Duodenal mucosa (tissue), 2 donors: ENCODE data around the gene LRRC4C.

ENCODE experiments used
- H3K27ac ChIP-seq: one replicate; pipeline ENCODE4 v1.7.0; 2013; ENCODE audit warnings: low read depth, low read length
- H3K27me3 ChIP-seq, 2 donors: one replicate each; pipeline ENCODE4 v1.7.0; 2013; ENCODE audit warnings: low read length in 2 of 2, control low read depth in 1 of 2; ENCODE audit not compliant: insufficient read depth in 2 of 2, control insufficient read depth in 1 of 2
- H3K36me3 ChIP-seq, 2 donors: one replicate each; pipeline ENCODE4 v1.7.0; 2013; ENCODE audit warnings: low read length in 2 of 2, control low read depth in 1 of 2; ENCODE audit not compliant: insufficient read depth in 2 of 2, control insufficient read depth in 1 of 2
- H3K4me1 ChIP-seq, 2 donors: one replicate each; pipeline ENCODE4 v1.7.0; 2013; ENCODE audit warnings: low read length in 2 of 2, control low read depth in 1 of 2; ENCODE audit not compliant: insufficient read depth in 2 of 2, control insufficient read depth in 1 of 2
- H3K4me3 ChIP-seq, 2 donors: one replicate each; pipeline ENCODE4 v1.7.0; 2013; ENCODE audit warnings: low read length in 2 of 2, low read depth in 1 of 2
- H3K9ac ChIP-seq, 2 donors: one replicate each; pipeline ENCODE4 v1.7.0; 2013; ENCODE audit warnings: low read length in 2 of 2, low read depth in 1 of 2
- H3K9me3 ChIP-seq, 2 donors: one replicate each; pipeline ENCODE4 v1.7.0; 2013; ENCODE audit warnings: low read length in 2 of 2, control low read depth in 1 of 2; ENCODE audit not compliant: control insufficient read depth in 1 of 2

Gene LRRC4C

DNA sequence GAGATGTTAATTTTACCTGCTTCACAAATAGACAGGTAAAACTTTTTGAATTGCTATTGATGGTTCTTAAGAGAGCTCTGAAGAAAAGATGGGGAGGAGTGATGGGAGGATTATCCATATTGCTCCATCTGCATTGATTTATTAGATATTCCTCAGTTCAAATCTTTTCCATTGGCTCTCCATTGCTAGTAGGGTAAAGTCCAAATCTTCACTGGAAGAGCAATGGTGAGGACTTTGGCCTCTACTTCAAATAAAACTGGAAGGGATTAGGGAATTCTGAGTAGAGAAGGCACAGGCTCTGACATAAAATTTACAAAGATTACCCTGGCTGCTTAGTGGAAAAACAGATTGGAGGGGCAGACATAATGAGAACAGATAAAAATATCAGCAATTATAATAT, 1024.1 kb downstream of the LRRC4C start:
- no peak overlapping the region for H3K27ac ChIP-seq
- no peaks in the 10 kb centered on the region for H3K36me3 ChIP-seq
- H3K4me3 ChIP-seq: no peak overlapping the region
- H3K9me3 ChIP-seq: peaks cover 0 to 3% of the 10 kb centered on the region in 2 donors
- no peaks in the 10 kb centered on the region for H3K4me1 ChIP-seq
- H3K27me3 ChIP-seq: no peaks in the 10 kb centered on the region
- no peak overlapping the region for H3K9ac ChIP-seq

GRCh38 chr11:40434926-40435325, 1024.5 kb downstream of the LRRC4C start:
- Histone ChIP-seq H3K9ac (no peak overlapping the region), H3K27ac (no peak overlapping the region), H3K4me3 (no peak overlapping the region), H3K27me3 (no peaks in the 10 kb centered on the region), H3K36me3 (no peaks in the 10 kb centered on the region), H3K4me1 (no peaks in the 10 kb centered on the region), H3K9me3 (peaks cover 0 to 3% of the 10 kb centered on the region in 2 donors)

GRCh38 chr11:40432358-40432757, 1027.1 kb downstream of the LRRC4C start:
- Histone ChIP-seq H3K27ac (no peak overlapping the region), H3K27me3 (no peaks in the 10 kb centered on the region), H3K36me3 (no peaks in the 10 kb centered on the region), H3K4me1 (no peaks in the 10 kb centered on the region), H3K9me3 (peaks cover 0 to 3% of the 10 kb centered on the region in 2 donors), H3K4me3 (no peak overlapping the region), H3K9ac (no peak overlapping the region)

DNA sequence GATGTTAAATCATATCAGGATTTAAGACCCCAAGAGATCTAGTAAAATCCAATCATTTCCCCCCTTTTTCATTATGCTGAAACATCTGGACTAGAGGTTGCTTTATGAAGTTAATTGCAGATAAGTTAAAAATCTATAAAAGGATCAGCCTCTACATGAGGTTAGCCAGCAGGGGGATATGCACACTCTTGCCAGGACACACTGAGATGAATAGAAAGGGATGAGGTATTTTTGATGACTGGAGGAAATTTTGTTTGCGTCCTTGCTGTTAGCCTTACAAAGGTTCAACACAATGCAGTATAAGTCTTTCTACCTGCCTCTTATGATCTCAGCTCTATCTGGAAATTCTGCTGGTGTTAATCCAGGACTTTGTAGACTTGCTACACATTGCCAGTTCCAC, 1034.3 kb downstream of the LRRC4C start:
- Histone ChIP-seq H3K9ac (no peak overlapping the region), H3K27me3 (no peaks in the 10 kb centered on the region), H3K27ac (no peak overlapping the region), H3K36me3 (no peaks in the 10 kb centered on the region), H3K4me3 (no peak overlapping the region), H3K9me3 (no peaks in the 10 kb centered on the region), H3K4me1 (no peaks in the 10 kb centered on the region)

- Histone ChIP-seq H3K27me3 (no peaks in the 10 kb centered on the region), H3K9ac (no peak overlapping the region), H3K27ac (no peak overlapping the region), H3K36me3 (no peaks in the 10 kb centered on the region), H3K4me1 (no peaks in the 10 kb centered on the region), H3K4me3 (no peak overlapping the region), H3K9me3 (no peaks in the 10 kb centered on the region)
Measured at GRCh38 chr11:40421208-40421981, 1038.1 kb downstream of the LRRC4C start.

GRCh38 chr11:40417627-40418026, 1041.8 kb downstream of the LRRC4C start:
- no peak overlapping the region for H3K4me3 ChIP-seq
- no peak overlapping the region for H3K27ac ChIP-seq
- no peaks in the 10 kb centered on the region for H3K27me3 ChIP-seq
- H3K36me3 ChIP-seq: no peaks in the 10 kb centered on the region
- no peaks in the 10 kb centered on the region for H3K9me3 ChIP-seq
- H3K9ac ChIP-seq: no peak overlapping the region
- H3K4me1 ChIP-seq: no peaks in the 10 kb centered on the region

DNA sequence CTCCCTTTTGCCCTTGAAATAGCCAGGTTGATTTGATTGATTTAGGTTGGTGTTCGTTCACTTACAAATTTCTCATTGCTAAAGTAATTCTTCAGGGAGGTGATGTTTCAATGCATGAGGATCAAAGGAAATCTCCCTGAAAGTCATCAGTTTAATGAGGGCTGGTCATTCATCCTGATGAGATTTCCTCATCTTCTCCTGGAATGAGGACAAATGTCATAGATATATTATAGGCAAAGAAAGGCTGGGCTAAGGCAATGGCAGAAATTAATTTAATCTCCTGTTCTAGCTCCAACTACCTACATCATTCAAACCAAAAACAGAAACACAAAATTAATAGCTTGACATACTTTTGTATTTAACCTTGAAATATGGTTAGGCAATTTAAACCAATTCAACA, 1052.1 kb downstream of the LRRC4C start:
- Histone ChIP-seq H3K4me1 (no peaks in the 10 kb centered on the region), H3K4me3 (no peak overlapping the region), H3K27ac (no peak overlapping the region), H3K27me3 (no peaks in the 10 kb centered on the region), H3K36me3 (no peaks in the 10 kb centered on the region), H3K9me3 (no peaks in the 10 kb centered on the region), H3K9ac (no peak overlapping the region)

- no peak overlapping the region for H3K9ac ChIP-seq
- no peaks in the 10 kb centered on the region for H3K27me3 ChIP-seq
- H3K9me3 ChIP-seq: no peaks in the 10 kb centered on the region
- H3K4me3 ChIP-seq: no peak overlapping the region
- H3K27ac ChIP-seq: no peak overlapping the region
- no peaks in the 10 kb centered on the region for H3K36me3 ChIP-seq
- H3K4me1 ChIP-seq: no peaks in the 10 kb centered on the region
Measured at GRCh38 chr11:40405614-40406013, 1053.8 kb downstream of the LRRC4C start.

DNA sequence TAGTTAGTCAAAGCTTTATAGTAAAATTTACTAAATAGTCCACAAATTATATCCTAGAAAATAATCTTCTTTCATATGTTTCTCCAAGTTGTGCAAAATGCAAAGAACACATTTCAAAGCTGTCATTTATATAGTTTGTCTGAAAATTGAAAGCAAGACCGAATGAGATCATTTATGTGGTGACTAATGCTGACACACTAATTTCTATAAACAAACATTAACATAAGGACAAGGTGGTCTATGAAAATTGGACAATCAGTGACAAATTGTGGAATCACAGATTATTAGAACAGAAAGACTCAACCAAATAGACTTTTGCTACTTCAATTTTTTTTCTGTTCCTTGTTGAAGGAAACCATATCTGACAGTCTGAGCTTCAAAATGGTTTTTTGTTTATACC, 1056.1 kb downstream of the LRRC4C start:
- Histone ChIP-seq H3K4me3 (no peak overlapping the region), H3K27ac (no peak overlapping the region), H3K4me1 (no peaks in the 10 kb centered on the region), H3K9ac (no peak overlapping the region), H3K36me3 (no peaks in the 10 kb centered on the region), H3K9me3 (no peaks in the 10 kb centered on the region), H3K27me3 (no peaks in the 10 kb centered on the region)

DNA sequence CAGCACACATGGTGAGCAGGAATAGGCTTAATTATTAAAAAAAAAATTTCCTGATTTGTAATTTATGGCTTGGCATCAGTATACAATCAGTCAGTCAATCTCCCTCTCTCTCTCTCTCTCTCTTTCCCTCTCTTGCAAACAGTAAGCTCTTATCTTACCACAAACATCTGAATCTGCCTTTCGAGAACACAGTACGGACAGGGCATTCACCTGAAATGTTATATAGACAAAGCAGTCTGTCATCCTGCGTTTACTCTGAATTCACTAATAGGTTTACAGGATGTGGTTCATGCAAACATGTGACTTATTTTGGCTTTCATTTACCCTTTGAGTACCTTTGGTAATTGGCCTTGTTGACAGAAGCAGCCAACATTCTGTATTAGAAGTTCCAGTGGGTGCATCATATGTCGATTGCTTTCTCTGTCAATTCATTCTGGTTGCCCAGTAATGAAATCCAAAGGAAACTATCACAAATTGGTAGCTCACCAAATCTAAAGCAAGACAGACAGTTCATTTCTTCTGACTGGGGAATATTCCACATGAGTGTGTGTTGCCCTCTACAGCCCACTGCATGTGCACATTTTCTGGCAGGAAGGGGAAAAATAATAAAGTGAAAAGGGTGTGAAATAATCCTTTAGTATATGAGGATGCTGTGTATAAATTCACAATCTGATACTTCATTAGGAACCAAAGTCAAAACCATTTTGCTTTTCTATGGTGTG, 1058.2 kb downstream of the LRRC4C start:
- Histone ChIP-seq H3K9me3 (no peaks in the 10 kb centered on the region), H3K4me1 (no peaks in the 10 kb centered on the region), H3K27ac (no peak overlapping the region), H3K36me3 (no peaks in the 10 kb centered on the region), H3K4me3 (no peak overlapping the region), H3K9ac (no peak overlapping the region), H3K27me3 (no peaks in the 10 kb centered on the region)
